GM19023 (cell line): ENCODE data around the gene FRAS1.
A peak's percentile ranks its signal among the peaks of the same experiment; 100 is the strongest.
"Not testable (repeated sequence)": the region's sequence is repeated elsewhere in the genome, so short reads cannot be mapped to it uniquely, and the experiment has no call there.

Experiments
- ATAC-seq: cut with Tn5 transposase; IDR thresholded peaks from one replicate; pipeline ENCODE4 v1.9.1; 2021; ENCODE audit warnings: mild to moderate bottlenecking, moderate library complexity; ENCODE audit not compliant: unreplicated experiment

FRAS1 gene

DNA sequence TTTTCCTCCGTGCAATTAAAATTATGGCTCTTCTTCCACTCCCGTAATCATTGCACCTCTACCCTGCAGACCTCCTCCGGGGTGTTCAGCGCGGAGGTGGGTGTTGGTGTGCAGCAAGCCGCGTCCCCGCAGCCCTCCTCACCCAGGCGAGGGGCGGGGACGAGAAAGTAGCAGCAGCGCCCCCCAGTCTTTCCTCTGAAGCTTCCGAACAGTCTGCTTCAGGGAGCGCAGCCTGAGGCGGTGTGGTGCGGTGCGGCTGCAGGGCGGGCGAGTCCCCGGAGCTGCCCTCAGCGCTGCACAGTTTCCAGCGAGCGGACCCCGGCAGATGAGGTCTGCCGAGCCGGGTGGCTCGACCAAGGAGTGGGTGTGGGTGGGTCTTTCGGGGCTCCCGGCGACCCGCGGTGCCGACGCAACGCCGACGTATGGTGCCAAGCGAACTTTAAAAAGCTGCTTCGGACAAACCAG is at the start of gene FRAS1:
Gene FRAS1, plus strand, starts transcription at position 189 of the 465 bp plus-strand sequence. CDS start 687 bp downstream, outside the sequence.
- ATAC-seq: peak; percentile 37

GRCh38 chr4:78011003-78011402 is 46.1 kb upstream of the FRAS1 start:
- not testable (repeated sequence) for ATAC-seq

GRCh38 chr4:78014889-78015886 is 41.9 kb upstream of the FRAS1 start:
- ATAC-seq: no peak

- no peak for ATAC-seq
Measured at GRCh38 chr4:78018271-78019049, 38.7 kb upstream of the FRAS1 start.

DNA sequence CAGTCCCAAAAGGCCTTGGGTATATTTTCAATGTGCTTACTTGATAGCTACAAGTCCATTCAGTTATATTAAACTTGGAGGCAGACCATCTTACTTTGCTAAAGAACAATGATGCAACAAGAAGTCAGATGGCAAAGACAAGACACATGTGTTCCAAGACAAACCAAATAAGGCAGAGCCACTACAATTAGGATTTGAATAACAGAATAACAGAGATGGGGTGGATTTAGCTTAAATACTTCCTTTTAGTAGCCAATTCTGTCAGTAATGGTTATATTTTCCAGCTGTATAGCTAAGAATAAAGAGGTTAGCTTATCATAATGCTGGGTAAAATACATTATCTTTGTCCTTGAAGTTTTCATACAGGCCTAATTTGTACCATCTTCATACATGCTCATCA is 37.7 kb upstream of the FRAS1 start:
- ATAC-seq: no peak

- ATAC-seq: no peak
Measured at GRCh38 chr4:78020677-78021076, 36.4 kb upstream of the FRAS1 start.

DNA sequence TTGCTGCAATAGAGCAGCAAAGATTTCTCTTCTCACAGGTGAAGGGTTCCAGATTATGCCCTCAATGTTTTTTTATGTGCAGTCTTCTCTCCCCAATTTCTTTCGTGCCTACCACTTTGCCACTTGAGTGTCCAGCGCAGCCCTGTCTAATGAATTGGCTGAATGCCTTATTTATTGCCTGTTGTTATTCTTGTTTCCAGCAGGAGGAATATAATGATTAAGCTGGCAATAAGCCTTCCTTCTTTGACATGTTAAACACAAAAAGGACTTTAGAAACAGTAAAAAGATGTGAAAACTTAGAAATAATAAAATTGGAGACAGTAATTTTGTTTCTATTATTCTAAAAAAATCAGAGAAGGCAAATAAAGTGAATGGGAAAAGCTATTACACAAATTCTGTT is 34.6 kb upstream of the FRAS1 start:
- ATAC-seq: no peak

- no peak for ATAC-seq
Measured at GRCh38 chr4:78024085-78024484, 33.0 kb upstream of the FRAS1 start.

GRCh38 chr4:78024576-78025091 is 32.5 kb upstream of the FRAS1 start:
- ATAC-seq: no peak

DNA sequence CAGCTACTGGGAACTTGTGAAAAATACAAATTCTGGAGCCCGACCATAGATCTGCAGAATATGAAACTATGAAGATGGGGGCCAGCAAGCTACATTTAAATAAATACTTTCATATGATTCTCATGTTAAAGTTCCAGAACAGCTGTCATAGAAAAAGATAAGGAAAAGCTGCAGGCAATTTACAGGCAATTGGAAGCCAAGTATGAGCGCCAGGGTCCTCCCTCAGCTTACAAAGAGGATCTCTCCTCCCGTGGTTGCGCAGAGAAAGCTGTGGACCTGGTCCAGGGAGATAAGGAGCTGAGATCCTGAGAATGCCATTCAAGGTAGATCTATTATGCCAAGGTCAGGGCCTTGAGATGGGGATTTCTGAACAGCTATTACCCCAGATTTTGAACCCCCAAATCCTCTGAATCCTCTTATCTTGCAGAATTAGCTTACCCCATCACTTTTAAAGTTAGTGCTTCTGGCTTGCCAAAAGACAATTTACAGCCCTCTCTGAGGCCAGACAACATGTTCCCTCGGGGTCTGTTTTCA is 25.6 kb upstream of the FRAS1 start:
- no peak for ATAC-seq

DNA sequence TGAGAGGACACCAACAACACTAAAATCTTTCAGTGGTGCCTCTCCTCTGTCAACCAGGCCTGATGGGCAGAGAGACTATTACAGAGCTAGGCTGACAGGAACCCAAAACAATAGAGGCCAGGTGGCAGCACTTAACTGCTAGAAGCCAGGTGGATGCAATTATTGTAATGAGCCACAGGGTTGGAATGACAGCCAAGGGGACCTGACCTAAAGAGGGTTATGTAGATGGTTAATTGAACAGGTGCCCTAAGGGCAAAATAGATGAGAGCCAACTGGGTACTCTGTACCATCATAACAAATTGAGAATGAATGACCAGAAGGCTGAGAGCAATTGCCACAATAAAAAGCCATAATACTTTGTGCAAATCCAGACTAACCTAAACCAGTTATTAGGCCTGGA is 24.7 kb upstream of the FRAS1 start:
- ATAC-seq: no peak

DNA sequence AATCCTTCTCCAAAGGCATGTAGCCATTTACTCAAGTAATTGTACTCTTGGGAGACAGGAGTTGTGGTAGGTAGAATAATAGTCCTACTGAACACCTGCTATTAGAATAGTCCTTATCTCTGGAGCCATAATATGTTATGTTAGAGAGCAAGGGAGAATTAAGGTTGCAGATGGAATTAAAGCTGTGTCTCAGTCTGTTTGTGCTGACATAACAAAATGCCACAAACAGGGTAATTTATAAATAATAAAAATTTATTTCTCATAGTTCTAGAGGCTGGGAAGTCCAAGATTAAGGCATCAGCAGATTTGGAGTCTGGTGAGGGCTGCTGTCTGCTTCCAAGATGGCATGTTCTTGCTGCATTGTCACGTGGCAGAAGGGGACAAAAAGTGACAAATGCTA is 24.2 kb upstream of the FRAS1 start:
- no peak for ATAC-seq

DNA sequence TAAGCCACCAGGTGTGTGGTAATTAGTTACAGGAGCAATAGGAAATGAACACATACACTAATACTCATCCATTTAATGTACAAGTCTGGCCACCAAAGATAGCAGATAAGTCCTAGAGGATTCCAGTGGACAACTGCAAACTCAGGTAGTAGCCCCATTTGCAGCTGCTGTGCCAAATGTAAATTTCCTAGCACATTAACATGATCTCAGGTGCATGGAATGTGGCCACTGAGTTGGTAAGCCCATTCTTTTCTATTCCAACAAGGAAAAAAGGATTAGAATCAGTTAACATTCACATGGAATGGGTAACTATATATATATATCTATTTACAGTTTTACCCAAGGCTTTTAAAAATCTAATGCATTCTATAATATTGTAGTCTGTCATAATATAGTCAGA is 23.3 kb upstream of the FRAS1 start:
- no peak for ATAC-seq

DNA sequence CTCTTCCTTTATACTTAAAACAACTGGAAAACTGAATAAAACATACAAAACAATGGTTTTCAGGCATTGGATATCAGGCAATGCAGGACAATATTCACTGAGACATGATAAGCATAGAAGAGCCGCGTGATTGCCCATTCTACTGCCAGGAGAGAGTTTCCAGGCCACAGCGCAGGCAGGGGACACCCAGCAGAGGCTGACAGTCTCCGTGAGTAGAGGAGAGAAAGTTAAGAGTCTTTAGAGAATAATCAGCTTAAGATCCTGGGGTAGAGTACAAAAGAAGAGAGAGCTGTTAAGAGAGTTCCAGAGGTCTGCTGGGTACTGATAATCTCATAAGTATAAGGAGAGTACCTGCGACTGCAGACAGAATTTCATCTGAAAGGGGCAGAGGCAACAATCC is 18.4 kb upstream of the FRAS1 start:
- no peak for ATAC-seq

DNA sequence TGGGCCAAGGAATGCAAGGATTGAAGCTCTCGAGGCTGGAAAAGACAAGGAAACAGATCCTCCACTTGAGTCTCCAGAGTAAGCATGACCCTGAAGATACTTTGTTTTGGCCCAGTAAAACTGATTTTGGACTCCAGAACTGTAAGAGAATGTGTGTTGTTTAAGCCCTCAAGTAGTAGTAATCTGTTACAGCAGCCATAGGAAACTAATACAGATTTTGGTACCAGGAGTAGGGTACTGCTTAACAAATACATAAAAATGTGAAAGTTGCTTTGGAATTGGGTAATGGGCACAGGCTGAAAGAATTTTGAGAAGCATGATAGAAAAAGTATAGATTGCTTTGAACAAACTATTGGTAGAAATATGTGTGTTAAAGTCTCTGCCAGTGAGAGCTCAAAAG is 17.4 kb upstream of the FRAS1 start:
- no peak for ATAC-seq

- no peak for ATAC-seq
Measured at GRCh38 chr4:78040431-78040830, 16.7 kb upstream of the FRAS1 start.

DNA sequence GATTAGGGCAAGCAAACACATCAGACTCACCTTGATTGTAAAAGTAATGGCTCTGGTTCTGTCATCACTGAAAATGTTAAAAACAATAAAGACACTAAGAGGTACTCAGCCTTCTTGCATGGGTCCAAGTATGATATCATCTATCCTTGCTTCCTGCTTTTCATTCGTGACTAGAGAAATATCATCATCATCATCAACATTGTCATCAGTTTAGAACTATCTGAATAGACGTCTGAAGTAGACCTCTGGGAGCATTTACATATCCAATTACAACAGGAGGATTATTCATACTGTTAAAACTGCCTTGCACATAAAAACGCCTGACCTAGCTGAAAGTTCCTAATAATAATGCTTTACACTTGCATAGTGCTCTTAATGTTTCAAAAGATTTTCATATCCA is 9.8 kb upstream of the FRAS1 start:
- ATAC-seq: no peak

DNA sequence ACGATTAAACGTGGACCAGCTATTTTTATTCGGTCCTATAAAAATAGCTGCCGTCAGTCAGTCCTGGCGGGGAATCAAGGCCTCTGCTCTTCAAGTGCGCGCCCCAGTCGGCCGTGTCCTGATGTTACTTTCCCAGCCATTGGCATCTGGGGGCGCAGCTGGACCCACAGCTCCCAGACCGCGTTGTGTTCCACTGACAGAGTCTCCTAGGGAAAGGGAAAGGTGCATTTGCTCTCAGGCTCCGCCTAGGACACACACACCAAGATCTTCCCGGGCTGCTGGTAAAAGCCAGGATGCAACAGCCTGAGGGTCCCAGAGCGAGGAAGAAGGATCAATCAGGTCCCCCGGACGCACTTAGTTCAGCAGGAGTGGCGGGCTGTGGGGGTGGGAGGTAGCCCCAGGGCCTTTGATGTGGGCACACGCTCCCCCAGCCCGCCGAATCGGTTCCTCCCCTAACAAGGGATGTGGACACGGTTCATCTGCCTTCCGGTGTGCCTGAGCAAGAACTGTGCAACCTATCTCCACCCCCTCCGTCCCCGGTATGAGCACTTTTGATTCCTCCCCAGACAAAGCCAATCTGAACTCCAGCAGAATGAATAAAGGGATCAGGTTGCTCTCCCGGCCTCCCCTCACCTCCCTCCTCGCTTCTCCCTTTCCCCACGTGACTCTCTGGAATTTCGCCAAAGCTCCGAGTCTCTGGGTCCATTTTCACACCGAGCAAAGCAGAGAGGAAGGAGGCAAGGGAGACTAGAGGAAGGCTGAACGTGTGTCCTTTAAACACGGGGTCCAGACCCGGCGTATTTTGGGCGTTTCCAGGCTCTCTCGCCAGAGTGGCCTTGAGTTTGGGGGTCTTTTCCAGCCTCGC is 626 bp upstream of the FRAS1 start:
- ATAC-seq: peak; percentile 62

- ATAC-seq: peak; percentile 31
Measured at GRCh38 chr4:78057600-78058550, 752 bp downstream of the FRAS1 start.
